Measurements from ENCODE around the gene ST7. TPM values are rescaled to one million over a fixed set of nuclear protein-coding genes. Genes with fewer than 3 reads are reported as not detected.
"Not testable (repeated sequence)": the region's sequence is repeated elsewhere in the genome, so short reads cannot be mapped to it uniquely, and the experiment has no call there.

The ST7 gene
- total RNA-seq, 1 donor: 19.9 TPM

DNA sequence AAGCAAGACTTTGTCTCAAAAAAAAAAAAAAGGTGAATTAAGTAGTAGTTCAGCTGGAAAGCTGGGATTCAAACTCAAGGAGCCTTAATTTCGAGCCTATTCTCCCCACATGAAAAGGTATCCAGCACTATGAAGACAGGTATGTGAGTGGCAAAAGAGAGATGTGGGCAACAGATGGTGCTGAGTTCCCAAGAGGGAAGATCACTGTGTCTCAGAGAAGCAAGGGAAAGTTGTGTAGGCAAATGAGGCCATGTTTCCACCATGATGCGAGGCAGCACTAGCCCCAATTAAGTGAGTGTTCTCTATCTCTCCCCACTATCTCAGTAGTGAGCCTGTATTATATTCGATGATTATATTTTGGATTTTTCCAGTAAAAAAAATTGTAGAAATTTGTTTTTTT, 19.8 kb upstream of the ST7 start:
- H3K4me2 ChIP-seq (ENCODE audit: insufficient read depth, low read length): no peak overlapping the region
- H3K4me3 ChIP-seq (ENCODE audit: insufficient read depth, low read length): no peak overlapping the region
- H3K27me3 ChIP-seq (ENCODE audit: insufficient read depth, low read length): peaks cover 18% of the 10 kb centered on the region
- no peak overlapping the region for H3K27ac ChIP-seq (ENCODE audit: low read depth, low read length)
- no peaks in the 10 kb centered on the region for H3K9me3 ChIP-seq (ENCODE audit: low read depth, low read length)
- H2AFZ ChIP-seq (ENCODE audit: low read length): no peak overlapping the region
- TF ChIP-seq, protein P1, sequence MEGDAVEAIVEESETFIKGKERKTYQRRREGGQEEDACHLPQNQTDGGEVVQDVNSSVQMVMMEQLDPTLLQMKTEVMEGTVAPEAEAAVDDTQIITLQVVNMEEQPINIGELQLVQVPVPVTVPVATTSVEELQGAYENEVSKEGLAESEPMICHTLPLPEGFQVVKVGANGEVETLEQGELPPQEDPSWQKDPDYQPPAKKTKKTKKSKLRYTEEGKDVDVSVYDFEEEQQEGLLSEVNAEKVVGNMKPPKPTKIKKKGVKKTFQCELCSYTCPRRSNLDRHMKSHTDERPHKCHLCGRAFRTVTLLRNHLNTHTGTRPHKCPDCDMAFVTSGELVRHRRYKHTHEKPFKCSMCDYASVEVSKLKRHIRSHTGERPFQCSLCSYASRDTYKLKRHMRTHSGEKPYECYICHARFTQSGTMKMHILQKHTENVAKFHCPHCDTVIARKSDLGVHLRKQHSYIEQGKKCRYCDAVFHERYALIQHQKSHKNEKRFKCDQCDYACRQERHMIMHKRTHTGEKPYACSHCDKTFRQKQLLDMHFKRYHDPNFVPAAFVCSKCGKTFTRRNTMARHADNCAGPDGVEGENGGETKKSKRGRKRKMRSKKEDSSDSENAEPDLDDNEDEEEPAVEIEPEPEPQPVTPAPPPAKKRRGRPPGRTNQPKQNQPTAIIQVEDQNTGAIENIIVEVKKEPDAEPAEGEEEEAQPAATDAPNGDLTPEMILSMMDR (IDR thresholded peaks at IDR 0.05; ENCODE audit: extremely low read depth, low read depth, low read length): no peak
- no peaks in the 10 kb centered on the region for H4K20me1 ChIP-seq (ENCODE audit: insufficient read depth, low read length)
- no peaks in the 10 kb centered on the region for H3K79me2 ChIP-seq (ENCODE audit: insufficient read depth, low read length)
- no peaks in the 10 kb centered on the region for H3K36me3 ChIP-seq (ENCODE audit: insufficient read depth, low read length)
- DNase-seq (ENCODE audit: insufficient read length, low spot score, missing footprints): no peak
- H3K4me1 ChIP-seq (ENCODE audit: insufficient read depth, low read length): peaks cover 4% of the 10 kb centered on the region

DNA sequence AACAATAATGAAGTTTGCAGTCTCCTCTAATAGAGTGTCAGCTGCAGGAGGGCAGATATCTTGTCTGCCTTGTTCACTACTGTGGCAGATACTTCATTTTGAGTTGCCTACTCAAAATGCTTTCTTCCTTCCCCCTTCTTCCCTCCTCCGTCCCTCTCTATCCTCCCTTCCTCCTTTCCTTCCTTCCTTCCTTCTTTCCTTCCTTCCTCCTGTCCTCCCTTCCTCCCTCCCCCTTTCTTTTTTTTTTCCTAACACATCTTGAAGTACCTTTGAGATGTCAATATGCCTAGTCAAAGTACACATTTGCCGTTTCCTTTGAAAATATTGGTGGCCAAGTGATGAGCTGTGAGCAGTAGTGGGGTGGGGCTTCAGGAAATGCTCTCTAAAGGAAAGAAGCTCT, 18.7 kb upstream of the ST7 start:
- no peak overlapping the region for H2AFZ ChIP-seq (ENCODE audit: low read length)
- TF ChIP-seq, protein P1 (IDR thresholded peaks at IDR 0.05; ENCODE audit: extremely low read depth, low read depth, low read length): no peak

DNA sequence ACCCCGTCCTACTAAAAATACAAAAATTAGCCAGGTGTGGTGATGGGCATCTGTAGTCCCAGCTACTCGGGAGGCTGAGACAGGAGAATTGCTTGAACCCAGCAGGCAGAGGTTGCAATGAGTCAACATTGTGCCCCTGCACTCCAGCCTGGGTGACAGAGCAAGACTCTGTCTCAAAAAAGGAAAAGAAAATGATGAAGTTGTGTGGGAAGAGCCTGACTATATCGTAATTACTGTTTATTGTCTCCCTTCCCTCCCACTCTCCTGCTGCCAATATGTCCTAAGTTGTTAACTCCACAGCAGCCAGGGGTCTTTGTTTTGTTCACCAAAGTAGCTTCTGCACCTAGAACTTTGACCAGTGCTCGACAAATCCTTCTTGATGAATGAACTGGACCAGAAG, 16.5 kb upstream of the ST7 start:
- not testable (repeated sequence) for H2AFZ ChIP-seq (ENCODE audit: low read length); H3K27me3 ChIP-seq (ENCODE audit: insufficient read depth, low read length)

More for the DNA sequence above, 18.7 kb upstream of the ST7 start:
- no peak for DNase-seq (ENCODE audit: insufficient read length, low spot score, missing footprints)
- H3K9me3 ChIP-seq (ENCODE audit: low read depth, low read length): no peaks in the 10 kb centered on the region
- H3K4me2 ChIP-seq (ENCODE audit: insufficient read depth, low read length): no peak overlapping the region
- no peak overlapping the region for H3K27ac ChIP-seq (ENCODE audit: low read depth, low read length)
- H3K79me2 ChIP-seq (ENCODE audit: insufficient read depth, low read length): no peaks in the 10 kb centered on the region
- peaks cover 8% of the 10 kb centered on the region for H3K27me3 ChIP-seq (ENCODE audit: insufficient read depth, low read length)
- no peaks in the 10 kb centered on the region for H3K36me3 ChIP-seq (ENCODE audit: insufficient read depth, low read length)
- no peaks in the 10 kb centered on the region for H4K20me1 ChIP-seq (ENCODE audit: insufficient read depth, low read length)
- H3K4me1 ChIP-seq (ENCODE audit: insufficient read depth, low read length): peaks cover 4% of the 10 kb centered on the region
- H3K4me3 ChIP-seq (ENCODE audit: insufficient read depth, low read length): no peak overlapping the region

DNA sequence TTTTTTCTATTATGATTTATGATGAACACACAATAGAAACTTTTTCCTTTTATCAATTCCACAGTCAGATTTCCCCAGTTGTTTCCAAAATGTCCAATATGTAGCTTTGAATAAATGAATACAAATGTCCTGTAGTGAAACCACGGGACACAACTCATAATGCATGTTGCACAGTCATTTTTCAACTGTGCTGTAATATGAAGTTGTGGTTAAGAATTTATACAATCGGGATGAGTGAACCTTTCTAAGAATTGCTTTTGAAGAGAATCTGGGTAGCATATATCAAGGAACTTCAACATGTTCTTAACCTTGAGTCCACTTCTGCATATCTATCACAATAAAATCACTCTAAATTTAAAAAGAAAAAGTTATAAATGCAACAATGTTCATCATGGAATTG, 14.6 kb upstream of the ST7 start:
- Histone ChIP-seq H4K20me1 (ENCODE audit: insufficient read depth, low read length) (no peaks in the 10 kb centered on the region), H2AFZ (ENCODE audit: low read length) (no peak overlapping the region), H3K4me3 (ENCODE audit: insufficient read depth, low read length) (no peak overlapping the region), H3K79me2 (ENCODE audit: insufficient read depth, low read length) (no peaks in the 10 kb centered on the region), H3K36me3 (ENCODE audit: insufficient read depth, low read length) (no peaks in the 10 kb centered on the region), H3K27ac (ENCODE audit: low read depth, low read length) (no peak overlapping the region), H3K4me2 (ENCODE audit: insufficient read depth, low read length) (no peak overlapping the region), H3K9me3 (ENCODE audit: low read depth, low read length) (no peaks in the 10 kb centered on the region), H3K4me1 (ENCODE audit: insufficient read depth, low read length) (no peaks in the 10 kb centered on the region), H3K27me3 (ENCODE audit: insufficient read depth, low read length) (peaks cover 8% of the 10 kb centered on the region)
- TF ChIP-seq, protein P1 (IDR thresholded peaks at IDR 0.05; ENCODE audit: extremely low read depth, low read depth, low read length): no peak
- no peak for DNase-seq (ENCODE audit: insufficient read length, low spot score, missing footprints)

More for the DNA sequence above, 16.5 kb upstream of the ST7 start:
- not testable (repeated sequence) for H3K4me3 ChIP-seq (ENCODE audit: insufficient read depth, low read length); H3K27ac ChIP-seq (ENCODE audit: low read depth, low read length); DNase-seq (ENCODE audit: insufficient read length, low spot score, missing footprints); H3K4me1 ChIP-seq (ENCODE audit: insufficient read depth, low read length); H3K4me2 ChIP-seq (ENCODE audit: insufficient read depth, low read length); H3K79me2 ChIP-seq (ENCODE audit: insufficient read depth, low read length); H4K20me1 ChIP-seq (ENCODE audit: insufficient read depth, low read length); H3K36me3 ChIP-seq (ENCODE audit: insufficient read depth, low read length); H3K9me3 ChIP-seq (ENCODE audit: low read depth, low read length)

Measured in osteoblast (primary cell).